GM12878 (cell line): ENCODE results near the gene SLC22A23. TPM values are rescaled to one million over a fixed set of nuclear protein-coding genes. Genes with fewer than 3 reads are reported as not detected.

Experiments used
- ATAC-seq: fragments of 200-7000 bp; cut with Tn5 transposase; 3 replicates; pipeline ENCODE4 v1.9.1; 2020; ENCODE audit warnings: mild to moderate bottlenecking, moderate library complexity
- BruUV-seq: library from RNA; stranded (reverse); fragments of 400-500 nt; replicated peaks from 2 replicates; lab custom pipeline; 2021; lab: Mats Ljungman, UMichigan
- CTCF ChIA-PET: fragments of 300-600 bp; sonication (Branson Sonifier 250); formaldehyde crosslinking; extraction: SDS; loops from one replicate; lab custom pipeline; 2021; ENCODE audit warnings: inconsistent platforms; lab: Yijun Ruan, JAX
- POLR2A ChIA-PET: fragments of 350-600 bp; formaldehyde crosslinking; extraction: SDS; loops from one replicate; lab custom pipeline; 2021; ENCODE audit warnings: inconsistent platforms; lab: Charles Lee
- RAD21 ChIA-PET: fragments of 300-600 bp; sonication (Branson Sonifier 250); formaldehyde crosslinking; loops from one replicate; lab custom pipeline; 2023; ENCODE audit warnings: antibody characterized with exemption; ENCODE audit not compliant: unreplicated experiment; lab: Charles Lee
- SMC1A ChIA-PET: fragments of 300-600 bp; sonication (Branson Sonifier 250); formaldehyde crosslinking; loops from one replicate; lab custom pipeline; 2023; ENCODE audit not compliant: unreplicated experiment, uncharacterized antibody; lab: Charles Lee
- DNase-seq: peaks from one replicate; pipeline ENCODE4 v3.0.0-alpha.2; 2011; ENCODE audit warnings: low read depth, low spot score
- FAIRE-seq: peaks from 3 replicates; lab custom pipeline; 2011; peaks lifted over from hg19 to GRCh38; lab: Jason Lieb, UNC
- H2AFZ ChIP-seq: 2 replicates; pipeline ENCODE4 v1.6.0; 2011; ENCODE audit warnings: low read depth, low read length, control low read depth; ENCODE audit not compliant: control insufficient read depth
- H3K27ac ChIP-seq: 2 replicates; pipeline ENCODE4 v1.5.1; 2011; ENCODE audit warnings: control low read depth; ENCODE audit not compliant: control insufficient read depth, insufficient read depth
- H3K27me3 ChIP-seq, 2 experiments: replicated peaks in 1 of 2; 2 replicates each; pipeline versions ENCODE4 v1.6.0 to v1.6.1; 2011; ENCODE audit warnings: low read length in 1 of 2; ENCODE audit not compliant: control insufficient read depth in 2 of 2, insufficient read depth in 2 of 2
- H3K36me3 ChIP-seq, 2 experiments: 2 replicates each; pipeline ENCODE4 v1.5.1; 2011; ENCODE audit warnings: low read length in 1 of 2; ENCODE audit not compliant: control insufficient read depth in 2 of 2, insufficient read depth in 2 of 2
- H3K4me1 ChIP-seq: 2 replicates; pipeline ENCODE4 v1.6.1; 2011; ENCODE audit warnings: mild to moderate bottlenecking, low read length, moderate library complexity, mixed read lengths; ENCODE audit not compliant: control insufficient read depth, insufficient read depth
- H3K4me2 ChIP-seq: 2 replicates; pipeline ENCODE4 v1.6.0; 2011; ENCODE audit warnings: control low read depth; ENCODE audit not compliant: control insufficient read depth, insufficient read depth
- H3K4me3 ChIP-seq: fragments of 200-600 bp; sonication (generic); 2 replicates; pipeline ENCODE4 v1.5.1; 2016
- H3K79me2 ChIP-seq: 2 replicates; pipeline ENCODE4 v1.6.0; 2011; ENCODE audit warnings: low read length; ENCODE audit not compliant: control insufficient read depth, insufficient read depth
- H3K9ac ChIP-seq: 2 replicates; pipeline ENCODE4 v1.8.0; 2011; ENCODE audit warnings: low read length, control low read depth, mixed read lengths; ENCODE audit not compliant: control insufficient read depth, insufficient read depth
- H3K9me3 ChIP-seq: replicated peaks from 3 replicates; pipeline ENCODE4 v1.5.1; 2011; ENCODE audit warnings: mild to moderate bottlenecking, low read length; ENCODE audit not compliant: control insufficient read depth, insufficient read depth
- H4K20me1 ChIP-seq: 2 replicates; pipeline ENCODE4 v1.6.0; 2011; ENCODE audit not compliant: control insufficient read depth, insufficient read depth
- DPF2 ChIP-seq: fragments of 450-650 bp; IDR thresholded peaks from 2 replicates; pipeline ENCODE4 v1.6.1; 2017; ENCODE audit warnings: mild to moderate bottlenecking
- ESRRA ChIP-seq: IDR thresholded peaks from 2 replicates; pipeline ENCODE4 v1.6.1; 2012; ENCODE audit warnings: mild to moderate bottlenecking, low read length, improper control_type of control experiment
- MTA3 ChIP-seq: IDR thresholded peaks from 2 replicates; pipeline ENCODE4 v1.6.1; 2012; ENCODE audit warnings: low read length, inconsistent platforms, borderline replicate concordance
- NBN ChIP-seq: fragments of 450-650 bp; IDR thresholded peaks from 2 replicates; pipeline ENCODE4 v1.6.1; 2016
- NFXL1 ChIP-seq: fragments of 450-650 bp; IDR thresholded peaks from 2 replicates; pipeline ENCODE4 v1.6.1; 2017; ENCODE audit warnings: antibody characterized with exemption, mild to moderate bottlenecking, borderline replicate concordance
- NR2F1 ChIP-seq: fragments of 450-650 bp; conservative IDR thresholded peaks from 2 replicates; pipeline ENCODE4 v1.6.1; 2017; ENCODE audit warnings: mild to moderate bottlenecking
- PAX8 ChIP-seq: fragments of 450-650 bp; IDR thresholded peaks from 2 replicates; pipeline ENCODE4 v1.6.1; 2017; ENCODE audit warnings: mild to moderate bottlenecking, moderate library complexity
- PKNOX1 ChIP-seq: fragments of 450-650 bp; IDR thresholded peaks from 2 replicates; pipeline ENCODE4 v1.6.1; 2016; ENCODE audit warnings: mild to moderate bottlenecking
- RELB ChIP-seq: fragments of 450-650 bp; IDR thresholded peaks from 2 replicates; pipeline ENCODE4 v1.6.1; 2017; ENCODE audit warnings: low read depth, mild to moderate bottlenecking, moderate library complexity
- REST ChIP-seq: IDR thresholded peaks from 2 replicates; pipeline ENCODE4 v1.6.1; 2012; ENCODE audit warnings: mild to moderate bottlenecking, low read depth, low read length
- ZBTB33 ChIP-seq: fragments of 450-650 bp; IDR thresholded peaks from 2 replicates; pipeline ENCODE4 v1.6.1; 2017; ENCODE audit warnings: mild to moderate bottlenecking
- ZNF622 ChIP-seq: fragments of 450-650 bp; IDR thresholded peaks from 2 replicates; pipeline ENCODE4 v1.6.1; 2017; ENCODE audit warnings: mild to moderate bottlenecking, inconsistent platforms
- ZSCAN29 ChIP-seq: fragments of 450-650 bp; IDR thresholded peaks from 2 replicates; pipeline ENCODE4 v1.6.1; 2017; ENCODE audit warnings: mild to moderate bottlenecking, moderate library complexity
- ZZZ3 ChIP-seq: IDR thresholded peaks from 2 replicates; pipeline ENCODE4 v1.6.1; 2011; ENCODE audit warnings: low read depth; ENCODE audit not compliant: control insufficient read depth, insufficient read length
- WGBS: methylation state at CpG from one replicate; pipeline ENCODE4 v1.1.6; 2016; ENCODE audit warnings: low lambda C conversion rate; ENCODE audit not compliant: insufficient replicate concordance, insufficient coverage; ENCODE audit errors: missing lambda C conversion rate; 5-methylcytosine and 5-hydroxymethylcytosine counted together
- in situ Hi-C: fragments of 300-500 bp; cut with MboI; formaldehyde crosslinking; loops from 9 replicates; pipeline ENCODE4 v1.14.3; 2018; ENCODE audit warnings: mixed read lengths
- intact Hi-C: fragments of 100-400 bp; cut with micrococcal nuclease; formaldehyde crosslinking; loops from one replicate; pipeline ENCODE4 v1.14.2; 2022; ENCODE audit not compliant: unreplicated experiment
- polyA plus RNA-seq, 11 experiments: library from polyadenylated mRNA; depleted of rRNA in 4 of 11; unstranded in 6 of 11; stranded (reverse) in 5 of 11; fragments of >200 nt; fragmentation: Nextera tagmentation in 4 of 11; fragmentation: Illumina TruSeq in 1 of 11; extraction: Ambion mirVana in 4 of 11; extraction: Trizol in 1 of 11; gene quantifications; 1 replicate in 1 of 11; 2 replicates in 10 of 11; pipeline versions ENCODE4 v1.2.1 to v1.2.3, GENCODE V29; 2011 to 2016; ENCODE audit warnings: inconsistent platforms in 2 of 11, missing spikeins in 2 of 11, low read depth in 1 of 11
- total RNA-seq, 4 experiments: library from RNA; depleted of rRNA in 3 of 4; stranded (reverse); fragments of >200 nt in 3 of 4; fragmentation: Illumina TruSeq in 1 of 4; extraction: Trizol in 1 of 4; gene quantifications; 2 replicates each; pipeline versions ENCODE4 v1.2.1 to v1.2.3, GENCODE V29; 2013 to 2021

SLC22A23 gene
- total and polyA plus RNA-seq, 10 of the 15 experiments (the other 5 are each of a cell fraction or from before 2014, with no cell fraction given), result 0.20 to 2.4 (median 0.74) TPM

- ChIA-PET POLR2A (no interaction called here), CTCF (interaction anchor here (2.0 kb wide), 1 partner anchor 85 kb away, joined by 6 read pairs; no protein-coding TSS in a partner anchor)
- ATAC-seq, result no peak
- no peak for TF ChIP-seq ZSCAN29
- TF ChIP-seq PAX8, result no peak
- no peak for TF ChIP-seq ZZZ3
- TF ChIP-seq ESRRA, result no peak
- no peak for TF ChIP-seq NR2F1
- no peak for TF ChIP-seq REST
- TF ChIP-seq RELB, result no peak
- TF ChIP-seq ZBTB33, result no peak
- no peak for TF ChIP-seq DPF2
- no peak for TF ChIP-seq ZNF622
- no peak for TF ChIP-seq MTA3
- no peak for TF ChIP-seq PKNOX1
- no peak for TF ChIP-seq NBN
- no peak for TF ChIP-seq NFXL1
Measured at GRCh38 chr6:3496395-3496794, 39.5 kb upstream of the SLC22A23 start.

More at GRCh38 chr6:3496395-3496794, 39.5 kb upstream of the SLC22A23 start:
- no peaks in the 10 kb centered on the region for H3K9me3 ChIP-seq
- no peak for FAIRE-seq
- H2AFZ ChIP-seq, result no peak overlapping the region
- 0% methylated on average over 1 of the region's 1 CpG for WGBS
- H3K9ac ChIP-seq, result no peak overlapping the region
- 0 out of 2 replicates have a peak, but pooled peaks cover 3% of the 10 kb centered on the region for H4K20me1 ChIP-seq
- H3K4me2 ChIP-seq, result no peak overlapping the region
- H3K36me3 ChIP-seq, result no peaks in the 10 kb centered on the region
- intact Hi-C loops, result no loop called here
- ChIA-PET RAD21 (no interaction called here), SMC1A (interaction anchor here (0.7 to 2.0 kb wide), 2 partner anchors 14 to 233 kb away, joined by 3 to 7 read pairs; no protein-coding TSS in a partner anchor)
- no peak overlapping the region for H3K4me3 ChIP-seq
- BruUV-seq, result no TSS peak
- H3K79me2 ChIP-seq, result no peaks in the 10 kb centered on the region
- no peak for DNase-seq
- in situ Hi-C loops, result no loop called here
- H3K4me1 ChIP-seq, result no peaks in the 10 kb centered on the region
- H3K27me3 ChIP-seq, result peaks cover 3 to 4% of the 10 kb centered on the region in 2 experiments; a peak in 3 of 4 replicates
- no peak overlapping the region for H3K27ac ChIP-seq
